H9 (cell line): ENCODE measurements around the gene CCDC13. TPM values are rescaled to one million over a fixed set of nuclear protein-coding genes. Genes with fewer than 3 reads are reported as not detected.

Experiments used
- DNase-seq: peaks from one replicate; pipeline ENCODE4 v3.0.0-alpha.2; 2017
- H2AFZ ChIP-seq: one replicate; pipeline ENCODE4 v1.6.1; 2013; ENCODE audit warnings: mild to moderate bottlenecking, low read length, control low read depth, moderate library complexity
- H2AK5ac ChIP-seq: 2 replicates; pipeline ENCODE4 v1.6.1; 2013; ENCODE audit warnings: low read length, control low read depth, mixed read lengths; ENCODE audit not compliant: insufficient read length
- H2BK120ac ChIP-seq: one replicate; pipeline ENCODE4 v1.6.1; 2013; ENCODE audit warnings: low read depth, mild to moderate bottlenecking, low read length, control low read depth, inconsistent platforms; ENCODE audit not compliant: poor library complexity, severe bottlenecking
- H2BK12ac ChIP-seq: 2 replicates; pipeline ENCODE4 v1.6.1; 2013; ENCODE audit warnings: low read length, control low read depth, mixed read lengths, low read depth; ENCODE audit not compliant: insufficient read length
- H2BK15ac ChIP-seq: 2 replicates; pipeline ENCODE4 v1.6.1; 2013; ENCODE audit warnings: low read depth, low read length, control low read depth
- H2BK20ac ChIP-seq: one replicate; pipeline ENCODE4 v1.6.1; 2013; ENCODE audit warnings: low read depth, mild to moderate bottlenecking, low read length, control low read depth, inconsistent platforms; ENCODE audit not compliant: poor library complexity, severe bottlenecking
- H2BK5ac ChIP-seq: 2 replicates; pipeline ENCODE4 v1.6.1; 2013; ENCODE audit warnings: low read length, control low read depth, mixed read lengths; ENCODE audit not compliant: insufficient read length
- H3K14ac ChIP-seq: 2 replicates; pipeline ENCODE4 v1.6.1; 2013; ENCODE audit warnings: low read length, control low read depth; ENCODE audit not compliant: insufficient read depth
- H3K18ac ChIP-seq: 2 replicates; pipeline ENCODE4 v1.6.1; 2013; ENCODE audit warnings: low read depth, mild to moderate bottlenecking, mixed read lengths, low read length, control low read depth; ENCODE audit not compliant: insufficient read length
- H3K23ac ChIP-seq: 2 replicates; pipeline ENCODE4 v1.6.1; 2013; ENCODE audit warnings: low read length, control low read depth, mixed read lengths, low read depth; ENCODE audit not compliant: insufficient read length
- H3K23me2 ChIP-seq: 2 replicates; pipeline ENCODE4 v1.6.1; 2013; ENCODE audit warnings: low read depth, mild to moderate bottlenecking, mixed read lengths, low read length, control low read depth; ENCODE audit not compliant: insufficient read length, poor library complexity, severe bottlenecking
- H3K27ac ChIP-seq: 2 replicates; pipeline ENCODE4 v1.5.1; 2013; ENCODE audit warnings: low read length, control low read depth, mixed read lengths, low read depth; ENCODE audit not compliant: insufficient read length
- H3K27me3 ChIP-seq: 2 replicates; pipeline ENCODE4 v1.6.1; 2013; ENCODE audit warnings: low read length, control low read depth, inconsistent platforms; ENCODE audit not compliant: insufficient read depth
- H3K4ac ChIP-seq: 2 replicates; pipeline ENCODE4 v1.6.1; 2013; ENCODE audit warnings: low read depth, mild to moderate bottlenecking, control low read depth, inconsistent platforms, low read length, moderate library complexity
- H3K4me1 ChIP-seq: 2 replicates; pipeline ENCODE4 v1.6.1; 2013; ENCODE audit warnings: low read length, control low read depth, inconsistent platforms; ENCODE audit not compliant: insufficient read depth
- H3K4me2 ChIP-seq: 2 replicates; pipeline ENCODE4 v1.6.1; 2013; ENCODE audit warnings: low read length, control low read depth, mixed read lengths; ENCODE audit not compliant: insufficient read length, insufficient read depth
- H3K56ac ChIP-seq: 2 replicates; pipeline ENCODE4 v1.6.1; 2013; ENCODE audit warnings: low read depth, mild to moderate bottlenecking, mixed read lengths, low read length, control low read depth; ENCODE audit not compliant: insufficient read length
- H3K79me1 ChIP-seq: 2 replicates; pipeline ENCODE4 v1.6.1; 2013; ENCODE audit warnings: low read depth, mild to moderate bottlenecking, moderate library complexity, low read length, control low read depth, inconsistent platforms; ENCODE audit not compliant: insufficient read depth, poor library complexity, severe bottlenecking
- H3K79me2 ChIP-seq: 2 replicates; pipeline ENCODE4 v1.6.1; 2013; ENCODE audit warnings: low read length, control low read depth, inconsistent platforms; ENCODE audit not compliant: insufficient read depth
- H3K9ac ChIP-seq: 2 replicates; pipeline ENCODE4 v1.6.1; 2013; ENCODE audit warnings: low read length, control low read depth, mixed read lengths; ENCODE audit not compliant: insufficient read length; ENCODE audit errors: extremely low read depth
- H3K9me3 ChIP-seq: one replicate; pipeline ENCODE4 v1.6.1; 2013; ENCODE audit warnings: low read depth, low read length, inconsistent platforms; ENCODE audit not compliant: control insufficient read depth
- H3T11ph ChIP-seq: one replicate; pipeline ENCODE4 v1.6.1; 2013; ENCODE audit warnings: mild to moderate bottlenecking, low read length, control low read depth, inconsistent platforms
- H4K20me1 ChIP-seq: one replicate; pipeline ENCODE4 v1.6.1; 2013; ENCODE audit not compliant: control insufficient read depth, insufficient read length, insufficient read depth
- H4K5ac ChIP-seq: 2 replicates; pipeline ENCODE4 v1.6.1; 2013; ENCODE audit warnings: low read depth, mild to moderate bottlenecking, mixed read lengths, low read length, control low read depth; ENCODE audit not compliant: insufficient read length
- H4K8ac ChIP-seq: replicated peaks from 2 replicates; pipeline ENCODE4 v1.6.1; 2013; ENCODE audit warnings: low read length, control low read depth, mixed read lengths, low read depth; ENCODE audit not compliant: insufficient read length
- H4K91ac ChIP-seq: 2 replicates; pipeline ENCODE4 v1.6.1; 2013; ENCODE audit warnings: low read depth, mild to moderate bottlenecking, moderate library complexity, mixed read lengths, low read length, control low read depth; ENCODE audit not compliant: insufficient read length
- H3K27ac Mint-ChIP-seq, 3 experiments: 2 replicates in 2 of 3; 3 replicates in 1 of 3; pipeline ENCODE4 v1.8.0; 2020 to 2021; ENCODE audit warnings: mixed read lengths in 3 of 3, mild to moderate bottlenecking in 1 of 3, moderate library complexity in 1 of 3
- H3K27me3 Mint-ChIP-seq: 2 replicates; pipeline ENCODE4 v1.8.0; 2021; ENCODE audit warnings: low read depth, mild to moderate bottlenecking, moderate library complexity, mixed read lengths
- H3K36me3 Mint-ChIP-seq, 3 experiments: 2 replicates in 2 of 3; 3 replicates in 1 of 3; pipeline ENCODE4 v1.8.0; 2020 to 2021; ENCODE audit warnings: low read depth in 3 of 3, mixed read lengths in 3 of 3; ENCODE audit not compliant: insufficient read depth in 1 of 3
- H3K4me1 Mint-ChIP-seq, 2 experiments: 2 replicates each; pipeline ENCODE4 v1.8.0; 2020; ENCODE audit warnings: mixed read lengths in 2 of 2
- H3K4me3 Mint-ChIP-seq, 2 experiments: 2 replicates in 1 of 2; 3 replicates in 1 of 2; pipeline ENCODE4 v1.8.0; 2020 to 2021; ENCODE audit warnings: mild to moderate bottlenecking in 2 of 2, mixed read lengths in 2 of 2, moderate library complexity in 1 of 2
- H3K9me3 Mint-ChIP-seq, 2 experiments: 2 replicates in 1 of 2; 3 replicates in 1 of 2; pipeline ENCODE4 v1.8.0; 2020; ENCODE audit warnings: mild to moderate bottlenecking in 2 of 2, mixed read lengths in 2 of 2, moderate library complexity in 1 of 2
- WGBS: extraction: QIAGEN DNeasy Blood & Tissue Kit; methylation state at CpG from one replicate; pipeline ENCODE4 v1.1.7; 2013; ENCODE audit warnings: missing lambda C conversion rate, low lambda C conversion rate, mixed read lengths; ENCODE audit not compliant: insufficient read length; ENCODE audit errors: extremely low coverage; 5-methylcytosine and 5-hydroxymethylcytosine counted together
- total RNA-seq: library from RNA; stranded (reverse); gene quantifications from 2 replicates; pipeline ENCODE4 v1.2.1, GENCODE V29; 2021
- TF ChIP-seq, protein P1 (sequence below): fragments of 200-600 bp; sonication (generic); conservative IDR thresholded peaks from 3 replicates; pipeline ENCODE4 v1.8.0; 2021; ENCODE audit warnings: antibody characterized with exemption, mild to moderate bottlenecking

Gene CCDC13
- total RNA-seq, 1 experiment from 2014 or later, result not detected

DNA sequence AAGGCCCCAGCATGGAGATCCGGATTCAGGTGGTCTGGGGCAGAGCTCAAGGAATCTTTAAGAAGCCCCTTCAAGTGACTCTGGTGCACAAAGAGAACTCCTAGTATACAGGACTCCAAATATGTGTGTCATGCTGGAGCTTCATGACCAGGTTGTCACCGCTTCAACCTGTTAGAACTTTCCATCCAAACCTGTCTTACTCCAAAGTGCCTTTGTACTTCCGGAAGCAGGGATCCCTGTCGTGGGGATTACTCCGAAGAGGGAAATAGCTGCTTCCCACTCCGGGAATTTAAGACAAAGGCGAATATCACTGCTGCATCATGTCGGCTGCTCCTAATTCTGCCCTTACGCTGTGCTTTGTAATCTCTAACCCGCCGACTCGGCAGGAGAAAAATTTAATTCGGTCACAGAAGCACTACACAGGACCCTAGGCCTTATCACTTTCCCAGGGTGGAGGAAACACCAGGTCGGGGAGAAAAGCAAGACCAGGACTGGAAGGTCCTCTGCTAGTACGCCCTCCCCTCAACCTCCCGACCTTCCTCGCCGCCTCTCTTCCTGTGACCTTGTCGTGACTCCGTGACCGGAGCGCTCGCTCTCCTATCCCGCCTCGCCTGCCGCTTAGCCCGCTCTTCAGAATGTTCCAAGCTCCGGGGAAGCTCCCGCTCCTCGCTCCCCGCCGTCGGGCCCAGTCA, 30.5 kb upstream of the CCDC13 start:
- no peak overlapping the region for H2BK5ac ChIP-seq
- H3K4me3 Mint-ChIP-seq, result peak overlapping the region; percentile 94 to 96
- TF ChIP-seq, protein P1, sequence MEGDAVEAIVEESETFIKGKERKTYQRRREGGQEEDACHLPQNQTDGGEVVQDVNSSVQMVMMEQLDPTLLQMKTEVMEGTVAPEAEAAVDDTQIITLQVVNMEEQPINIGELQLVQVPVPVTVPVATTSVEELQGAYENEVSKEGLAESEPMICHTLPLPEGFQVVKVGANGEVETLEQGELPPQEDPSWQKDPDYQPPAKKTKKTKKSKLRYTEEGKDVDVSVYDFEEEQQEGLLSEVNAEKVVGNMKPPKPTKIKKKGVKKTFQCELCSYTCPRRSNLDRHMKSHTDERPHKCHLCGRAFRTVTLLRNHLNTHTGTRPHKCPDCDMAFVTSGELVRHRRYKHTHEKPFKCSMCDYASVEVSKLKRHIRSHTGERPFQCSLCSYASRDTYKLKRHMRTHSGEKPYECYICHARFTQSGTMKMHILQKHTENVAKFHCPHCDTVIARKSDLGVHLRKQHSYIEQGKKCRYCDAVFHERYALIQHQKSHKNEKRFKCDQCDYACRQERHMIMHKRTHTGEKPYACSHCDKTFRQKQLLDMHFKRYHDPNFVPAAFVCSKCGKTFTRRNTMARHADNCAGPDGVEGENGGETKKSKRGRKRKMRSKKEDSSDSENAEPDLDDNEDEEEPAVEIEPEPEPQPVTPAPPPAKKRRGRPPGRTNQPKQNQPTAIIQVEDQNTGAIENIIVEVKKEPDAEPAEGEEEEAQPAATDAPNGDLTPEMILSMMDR, result no peak
- H3K56ac ChIP-seq, result no peak overlapping the region
- H4K8ac ChIP-seq, result peak overlapping the region; percentile 20
- H2AK5ac ChIP-seq, result no peak overlapping the region
- no peak overlapping the region for H2AFZ ChIP-seq
- peak overlapping the region; percentile 5 for H2BK12ac ChIP-seq
- no peak overlapping the region for H3T11ph ChIP-seq
- H3K27ac ChIP-seq, result no peak overlapping the region
- no peak overlapping the region for H3K23ac ChIP-seq
- peak overlapping the region; percentile 96 to 98 (median 96) for H3K27ac Mint-ChIP-seq
- H3K36me3 Mint-ChIP-seq, result peaks cover 4 to 8% (median 5%) of the 10 kb centered on the region in 3 experiments; a peak in 6 of 7 replicates
- peak overlapping the region; percentile 38 for H4K5ac ChIP-seq
- peaks cover 2% of the 10 kb centered on the region for H3K79me1 ChIP-seq
- H3K14ac ChIP-seq, result peak overlapping the region; percentile 87
- H3K27me3 Mint-ChIP-seq, result peaks cover 22% of the 10 kb centered on the region
- WGBS, result no CpG with 5 or more reads among the region's 33 CpGs
- H3K27me3 ChIP-seq, result peaks cover 4% of the 10 kb centered on the region; the same call in 1 of the 2 replicates
- H4K20me1 ChIP-seq, result no peaks in the 10 kb centered on the region
- H2BK15ac ChIP-seq, result no peak overlapping the region
- peak overlapping the region; percentile 31; the same call in 1 of the 2 replicates for H3K4ac ChIP-seq
- H2BK120ac ChIP-seq, result no peak overlapping the region
- peaks cover 52 to 54% of the 10 kb centered on the region in 2 experiments for H3K4me1 Mint-ChIP-seq
- H2BK20ac ChIP-seq, result no peak overlapping the region
- H3K23me2 ChIP-seq, result peaks cover 10% of the 10 kb centered on the region
- peaks cover 14% of the 10 kb centered on the region; the same call in 1 of the 2 replicates for H3K79me2 ChIP-seq
- H3K9ac ChIP-seq, result peak overlapping the region; percentile 90
- H3K9me3 Mint-ChIP-seq, result no peaks in the 10 kb centered on the region
- H3K4me2 ChIP-seq, result peak overlapping the region; percentile 90
- peaks cover 2% of the 10 kb centered on the region for H3K4me1 ChIP-seq
- peak overlapping the region; percentile 24 for H4K91ac ChIP-seq
- H3K9me3 ChIP-seq, result no peaks in the 10 kb centered on the region
- DNase-seq, result peak; percentile 43
- H3K18ac ChIP-seq, result peak overlapping the region; percentile 88
